ENCODE results near the gene RFX6.

RFX6 gene

GRCh38 chr6:116979560-116979959 lies 102.5 kb downstream of the RFX6 start:
- Histone ChIP-seq H3K9ac (no peak overlapping the region), H3K36me3 (ENCODE audit: insufficient read depth) (no peaks in the 10 kb centered on the region), H2AFZ (ENCODE audit: low read depth) (no peak overlapping the region), H3K4me3 (IDR thresholded peaks at IDR 0.05; ENCODE audit: insufficient read depth, low read depth, low read length) (no peak overlapping the region), H3K27me3 (ENCODE audit: insufficient read depth, low read depth) (no peaks in the 10 kb centered on the region), H4K20me1 (ENCODE audit: insufficient read depth) (no peaks in the 10 kb centered on the region), H3K4me2 (no peak overlapping the region), H3K4me1 (ENCODE audit: low read depth, poor library complexity, severe bottlenecking) (no peaks in the 10 kb centered on the region), H3K79me2 (ENCODE audit: insufficient read depth, low read depth) (no peaks in the 10 kb centered on the region), H3K27ac (no peak overlapping the region)
- no peak for TF ChIP-seq CTCF (conservative IDR thresholded peaks at IDR 0.05; ENCODE audit: low read depth, low read length)

Measured in KMS-11 (cell line).